ENCODE measurements around the gene PDE4D.

- TF ChIP-seq CTCF (conservative IDR thresholded peaks at IDR 0.05; ENCODE audit: low read depth, low read length) (no peak), EZH2phosphoT487 (IDR thresholded peaks at IDR 0.05; ENCODE audit: borderline replicate concordance, low read length) (no peak), EZH2 (IDR thresholded peaks at IDR 0.05; ENCODE audit: low read length, unreplicated experiment) (no peak)
Observed at GRCh38 chr5:59317774-59318205, 575.7 kb downstream of the PDE4D start.
